Mesenchymal stem cell (in vitro differentiated cells and primary cell): ENCODE data around the gene SORL1.
"Not testable (repeated sequence)": the region's sequence is repeated elsewhere in the genome, so short reads cannot be mapped to it uniquely, and the experiment has no call there.

Source experiments
- DNase-seq: peaks from one replicate; pipeline ENCODE4 v3.0.0-alpha.2; 2013
- H2AFZ ChIP-seq: one replicate; pipeline ENCODE4 v1.6.1; 2013; ENCODE audit warnings: low read depth, mild to moderate bottlenecking, control low read depth, inconsistent platforms, low read length, moderate library complexity
- H2AK5ac ChIP-seq: 2 replicates; pipeline ENCODE4 v1.6.1; 2013; ENCODE audit warnings: low read length, moderate library complexity, mild to moderate bottlenecking, inconsistent platforms; ENCODE audit not compliant: severe bottlenecking
- H2BK120ac ChIP-seq: one replicate; pipeline ENCODE4 v1.6.1; 2013; ENCODE audit warnings: low read depth, mild to moderate bottlenecking, inconsistent platforms, low read length, moderate library complexity
- H2BK12ac ChIP-seq, 2 experiments: one replicate each; pipeline ENCODE4 v1.6.1; 2013; ENCODE audit warnings: inconsistent platforms in 2 of 2, low read length in 2 of 2, mild to moderate bottlenecking in 2 of 2, moderate library complexity in 2 of 2, control low read depth in 1 of 2
- H2BK15ac ChIP-seq: one replicate; pipeline ENCODE4 v1.6.1; 2013; ENCODE audit warnings: mild to moderate bottlenecking, low read depth, inconsistent platforms; ENCODE audit not compliant: poor library complexity, severe bottlenecking
- H2BK5ac ChIP-seq: 2 replicates; pipeline ENCODE4 v1.6.1; 2013; ENCODE audit warnings: low read depth, mild to moderate bottlenecking, low read length, control low read depth, inconsistent platforms; ENCODE audit not compliant: poor library complexity, severe bottlenecking
- H3K14ac ChIP-seq, 2 experiments: one replicate each; pipeline ENCODE4 v1.6.1; 2013; ENCODE audit warnings: inconsistent platforms in 2 of 2, low read length in 2 of 2, control low read depth in 1 of 2, mild to moderate bottlenecking in 1 of 2, moderate library complexity in 1 of 2
- H3K18ac ChIP-seq, 2 experiments: one replicate each; pipeline ENCODE4 v1.6.1; 2013; ENCODE audit warnings: inconsistent platforms in 2 of 2, low read length in 2 of 2, control low read depth in 1 of 2, low read depth in 1 of 2, mild to moderate bottlenecking in 1 of 2
- H3K23ac ChIP-seq, 2 experiments: one replicate each; pipeline ENCODE4 v1.6.1; 2013; ENCODE audit warnings: inconsistent platforms in 2 of 2, low read length in 2 of 2, mild to moderate bottlenecking in 2 of 2, moderate library complexity in 2 of 2, control low read depth in 1 of 2
- H3K27ac ChIP-seq: 2 replicates; pipeline ENCODE4 v1.5.1; 2013; ENCODE audit warnings: mild to moderate bottlenecking, moderate library complexity, low read length, control low read depth, inconsistent platforms; ENCODE audit not compliant: poor library complexity, severe bottlenecking
- H3K27me3 ChIP-seq, 2 experiments: 2 replicates each; pipeline versions ENCODE4 v1.6.1 to v1.7.0; 2013; ENCODE audit warnings: low read length in 2 of 2, mild to moderate bottlenecking in 2 of 2, moderate library complexity in 2 of 2, control low read depth in 1 of 2, inconsistent platforms in 1 of 2; ENCODE audit not compliant: control insufficient read depth in 1 of 2, insufficient read depth in 1 of 2
- H3K36me3 ChIP-seq, 2 experiments: 2 replicates each; pipeline versions ENCODE4 v1.6.1 to v1.7.0; 2013; ENCODE audit warnings: low read length in 2 of 2, control low read depth in 1 of 2, inconsistent platforms in 1 of 2, low read depth in 1 of 2, mild to moderate bottlenecking in 1 of 2; ENCODE audit not compliant: insufficient read depth in 2 of 2, control insufficient read depth in 1 of 2
- H3K4ac ChIP-seq, 2 experiments: one replicate each; pipeline ENCODE4 v1.6.1; 2013; ENCODE audit warnings: inconsistent platforms in 2 of 2, low read length in 2 of 2, mild to moderate bottlenecking in 2 of 2, moderate library complexity in 2 of 2, control low read depth in 1 of 2, low read depth in 1 of 2
- H3K4me1 ChIP-seq: 2 replicates; pipeline ENCODE4 v1.6.1; 2013; ENCODE audit warnings: low read depth, low read length, control low read depth; ENCODE audit not compliant: control insufficient read depth, insufficient read depth
- H3K4me2 ChIP-seq: 2 replicates; pipeline ENCODE4 v1.6.1; 2013; ENCODE audit warnings: low read length, mild to moderate bottlenecking, inconsistent platforms; ENCODE audit not compliant: poor library complexity, severe bottlenecking
- H3K4me3 ChIP-seq, 2 experiments: 2 replicates each; pipeline versions ENCODE4 v1.5.1 to v1.7.0; 2013; ENCODE audit warnings: low read length in 2 of 2, mild to moderate bottlenecking in 2 of 2, control low read depth in 1 of 2, low read depth in 1 of 2; ENCODE audit not compliant: insufficient read depth in 1 of 2
- H3K79me1 ChIP-seq: replicated peaks from 2 replicates; pipeline ENCODE4 v1.6.1; 2013; ENCODE audit warnings: mild to moderate bottlenecking, control low read depth, low read length, inconsistent platforms; ENCODE audit not compliant: poor library complexity, severe bottlenecking
- H3K9ac ChIP-seq: 2 replicates; pipeline ENCODE4 v1.7.0; 2013; ENCODE audit warnings: mild to moderate bottlenecking, low read length, moderate library complexity
- H3K9me3 ChIP-seq: 2 replicates; pipeline ENCODE4 v1.7.0; 2013; ENCODE audit warnings: mild to moderate bottlenecking, low read length; ENCODE audit not compliant: control insufficient read depth
- H4K8ac ChIP-seq: one replicate; pipeline ENCODE4 v1.6.1; 2013; ENCODE audit warnings: inconsistent platforms, mild to moderate bottlenecking, low read length, moderate library complexity
- H4K91ac ChIP-seq: one replicate; pipeline ENCODE4 v1.6.1; 2013; ENCODE audit warnings: mild to moderate bottlenecking, low read length, inconsistent platforms
- WGBS: methylation state at CpG from one replicate; pipeline ENCODE4 v1.1.7; 2013; ENCODE audit warnings: mixed read lengths; 5-methylcytosine and 5-hydroxymethylcytosine counted together

Gene SORL1

GRCh38 chr11:121410041-121410440 lies 42.1 kb upstream of the SORL1 start:
- H3K27ac ChIP-seq, H3K27me3 ChIP-seq, H3K4me2 ChIP-seq, H2AFZ ChIP-seq, H2BK15ac ChIP-seq, H3K23ac ChIP-seq, H3K4ac ChIP-seq, H3K4me1 ChIP-seq, H2AK5ac ChIP-seq, H3K14ac ChIP-seq, H3K9ac ChIP-seq, H4K91ac ChIP-seq, DNase-seq, H2BK5ac ChIP-seq, H2BK120ac ChIP-seq, H3K36me3 ChIP-seq, H4K8ac ChIP-seq, H3K79me1 ChIP-seq, H3K4me3 ChIP-seq, H2BK12ac ChIP-seq, H3K9me3 ChIP-seq, H3K18ac ChIP-seq: not testable (repeated sequence)
- WGBS: 100% methylated on average over 1 of the region's 2 CpGs

DNA sequence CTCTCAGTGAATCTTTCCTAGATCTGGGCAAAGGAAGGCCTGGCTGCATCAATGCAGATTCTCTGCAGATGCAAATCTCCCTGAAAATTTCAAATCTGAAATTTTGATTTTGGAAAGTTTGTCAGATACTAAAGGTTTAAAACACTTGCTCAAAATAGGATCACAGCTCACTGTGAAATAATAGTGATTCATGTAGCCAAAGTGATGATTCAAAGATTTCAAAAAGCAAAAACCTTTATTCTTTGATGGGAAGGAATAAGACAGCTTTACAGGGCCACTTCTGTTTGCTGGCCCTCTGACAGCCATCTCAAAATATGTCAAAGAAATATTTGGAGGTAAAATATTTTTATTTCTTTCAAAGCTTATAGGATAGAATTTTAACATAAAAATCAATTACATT lies 40.8 kb upstream of the SORL1 start:
- not testable (repeated sequence) for H2AFZ ChIP-seq, H3K14ac ChIP-seq, H3K27ac ChIP-seq, H2BK15ac ChIP-seq, H2BK12ac ChIP-seq, H3K4me1 ChIP-seq, H3K23ac ChIP-seq, H4K91ac ChIP-seq, H4K8ac ChIP-seq, H3K9me3 ChIP-seq, H2AK5ac ChIP-seq, H3K4me3 ChIP-seq, H3K18ac ChIP-seq, H3K79me1 ChIP-seq, H3K36me3 ChIP-seq, H3K4ac ChIP-seq, DNase-seq, H3K9ac ChIP-seq, H2BK5ac ChIP-seq, H3K4me2 ChIP-seq, H2BK120ac ChIP-seq, H3K27me3 ChIP-seq

DNA sequence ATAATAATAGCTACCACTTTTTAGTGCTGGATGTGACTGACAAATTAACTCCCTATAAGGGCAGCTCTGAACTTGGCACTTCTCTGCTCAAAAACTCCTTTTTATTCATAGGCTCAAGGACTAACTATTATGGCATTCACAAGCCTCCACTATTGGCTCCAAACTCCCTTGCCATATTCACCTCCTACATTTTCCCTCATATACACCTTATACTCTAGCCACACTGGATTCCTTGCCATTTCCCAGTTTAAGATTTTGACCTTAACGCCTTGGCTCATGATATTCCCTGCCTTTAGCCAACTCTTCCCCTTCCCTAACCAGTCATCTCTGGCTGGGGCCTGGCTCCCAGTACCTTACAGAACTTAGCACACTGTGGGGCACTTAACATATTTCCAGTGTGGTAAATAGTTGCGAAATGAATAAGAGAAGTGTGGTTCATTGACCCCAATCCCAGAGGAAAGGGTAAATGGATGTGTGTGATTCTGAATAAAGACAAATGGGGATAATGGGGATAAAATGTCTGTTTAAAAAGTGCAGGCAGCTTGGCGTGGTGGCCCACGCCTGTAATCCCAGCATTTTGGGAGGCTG lies 40.0 kb upstream of the SORL1 start:
- H2AFZ ChIP-seq: no peak overlapping the region
- no peaks in the 10 kb centered on the region for H3K36me3 ChIP-seq
- no peak overlapping the region for H3K4ac ChIP-seq
- H3K23ac ChIP-seq: no peak overlapping the region
- no peak overlapping the region for H3K4me2 ChIP-seq
- H3K4me1 ChIP-seq: no peaks in the 10 kb centered on the region
- no peak overlapping the region for H2BK15ac ChIP-seq
- no peak overlapping the region for H3K4me3 ChIP-seq
- H3K79me1 ChIP-seq: no peaks in the 10 kb centered on the region
- no peak overlapping the region for H2BK5ac ChIP-seq
- no peak overlapping the region for H3K14ac ChIP-seq
- H3K27ac ChIP-seq: no peak overlapping the region
- no peak overlapping the region for H2AK5ac ChIP-seq
- H4K8ac ChIP-seq: no peak overlapping the region
- H3K18ac ChIP-seq: no peak overlapping the region
- H4K91ac ChIP-seq: no peak overlapping the region
- no peak overlapping the region for H3K9ac ChIP-seq
- 83% methylated on average over 4 of the region's 4 CpGs for WGBS
- DNase-seq: no peak
- no peak overlapping the region for H2BK120ac ChIP-seq
- no peaks in the 10 kb centered on the region for H3K9me3 ChIP-seq
- peaks cover 0 to 3% of the 10 kb centered on the region in 2 experiments for H3K27me3 ChIP-seq
- H2BK12ac ChIP-seq: no peak overlapping the region

- Histone ChIP-seq H3K14ac (no peak overlapping the region), H2BK12ac (no peak overlapping the region), H3K4me2 (no peak overlapping the region), H4K8ac (no peak overlapping the region), H3K36me3 (no peaks in the 10 kb centered on the region), H4K91ac (no peak overlapping the region), H2AK5ac (no peak overlapping the region), H3K9ac (no peak overlapping the region), H3K27ac (no peak overlapping the region), H2BK5ac (no peak overlapping the region), H3K4me3 (no peak overlapping the region), H2BK15ac (no peak overlapping the region), H3K9me3 (no peaks in the 10 kb centered on the region), H3K79me1 (no peaks in the 10 kb centered on the region), H2AFZ (no peak overlapping the region), H2BK120ac (no peak overlapping the region), H3K27me3 (peaks cover 0 to 3% of the 10 kb centered on the region in 2 experiments), H3K23ac (no peak overlapping the region), H3K4me1 (no peaks in the 10 kb centered on the region), H3K18ac (no peak overlapping the region), H3K4ac (no peak overlapping the region)
- no peak for DNase-seq
- WGBS: 76% methylated on average over 2 of the region's 4 CpGs
Measured at GRCh38 chr11:121412711-121413415, 39.3 kb upstream of the SORL1 start.
